GM20431 (cell line): ENCODE results near the gene NDUFB8.
"Not testable (repeated sequence)": the region's sequence is repeated elsewhere in the genome, so short reads cannot be mapped to it uniquely, and the experiment has no call there.

Experiments used
- in situ Hi-C: fragments of 300-500 bp; cut with MseI, MboI; formaldehyde crosslinking; loops from one replicate; pipeline ENCODE4 v1.15.0; 2020; ENCODE audit warnings: low sequenced_read_pairs; ENCODE audit not compliant: unreplicated experiment

NDUFB8 gene

GRCh38 chr10:100529475-100530298 lies at the start of gene NDUFB8:
NDUFB8 (minus strand) TSS chr10:100529871; CDS start chr10:100529851, 20 bp downstream.
- in situ Hi-C loops, result no loop called here

- in situ Hi-C loops, result no loop called here
Observed at GRCh38 chr10:100576282-100576635, 46.6 kb upstream of the NDUFB8 start.

DNA sequence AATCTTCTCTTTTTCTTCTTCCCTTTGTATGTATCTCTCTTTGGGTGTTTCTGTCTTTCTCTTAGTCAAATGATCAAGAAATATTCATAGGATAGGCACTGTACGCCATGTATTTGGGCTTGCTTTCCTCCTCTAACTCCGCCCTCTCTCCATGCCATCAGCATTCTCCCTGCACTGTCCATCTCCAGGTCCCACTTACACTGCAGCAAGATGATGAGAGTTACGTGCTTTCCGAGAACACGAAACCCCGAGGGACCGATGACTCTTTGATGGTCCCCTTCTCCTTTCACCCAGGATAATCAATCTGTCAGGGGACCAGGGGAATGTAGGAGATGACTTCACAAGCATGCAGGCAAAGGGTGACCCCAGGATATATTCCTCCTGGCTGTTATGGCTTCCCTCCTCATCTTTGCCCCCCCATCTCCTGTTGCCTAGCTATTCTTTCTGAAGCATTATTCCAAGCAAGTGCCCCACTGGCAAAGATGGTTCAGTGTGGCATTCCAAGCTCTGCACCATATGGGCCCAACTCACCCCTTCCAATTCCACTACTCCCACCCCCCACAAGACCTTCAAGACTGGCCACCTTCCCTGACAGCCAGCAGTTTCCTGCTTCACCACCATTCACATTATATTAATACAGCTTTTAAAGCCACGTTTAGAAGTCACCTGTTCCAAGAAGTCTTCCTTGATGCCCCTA lies 46.1 kb upstream of the NDUFB8 start:
- in situ Hi-C loops, result no loop called here

GRCh38 chr10:100575146-100575545 lies 45.5 kb upstream of the NDUFB8 start:
- in situ Hi-C loops, result not testable (repeated sequence)

DNA sequence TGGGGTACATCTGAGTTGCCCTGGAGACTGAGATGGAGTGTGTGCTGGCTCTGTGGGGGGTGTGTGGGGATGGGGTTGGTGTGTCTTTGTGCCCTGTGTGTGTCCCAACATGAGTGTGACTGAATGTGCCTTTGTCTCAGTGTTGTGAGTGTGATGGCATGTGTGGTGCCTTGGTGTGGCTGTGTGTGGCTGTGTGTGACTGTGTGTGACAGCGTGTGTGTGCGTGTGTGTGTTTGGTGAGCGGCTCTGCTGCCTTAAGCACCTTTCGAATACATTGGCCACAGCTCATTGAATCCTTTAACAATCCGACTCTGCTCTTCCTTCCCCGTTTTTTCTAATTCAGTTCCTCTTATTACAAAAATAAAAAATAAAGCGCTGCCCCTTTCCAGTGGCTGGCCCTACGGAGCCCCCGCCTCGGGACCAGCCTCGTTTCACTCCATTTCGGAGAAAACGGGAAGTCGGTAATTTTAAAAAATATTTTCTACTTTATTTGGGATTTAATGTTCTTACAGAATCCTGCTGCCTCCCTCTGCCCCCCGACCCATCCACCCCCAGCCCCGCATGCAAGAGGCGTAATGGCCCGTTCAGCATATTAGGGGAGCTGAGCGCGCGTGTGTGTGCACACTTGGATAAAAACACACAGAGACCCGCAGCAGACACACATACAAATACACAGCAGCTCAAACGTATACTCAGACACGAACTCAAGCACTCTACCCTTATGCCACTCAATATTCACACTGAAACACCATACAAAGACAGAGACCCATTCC lies 41.6 kb upstream of the NDUFB8 start:
- in situ Hi-C loops, result loop anchor here (25.0 kb wide), 1 partner anchor 166 kb away; the partner anchor contains the start of gene PAX2

DNA sequence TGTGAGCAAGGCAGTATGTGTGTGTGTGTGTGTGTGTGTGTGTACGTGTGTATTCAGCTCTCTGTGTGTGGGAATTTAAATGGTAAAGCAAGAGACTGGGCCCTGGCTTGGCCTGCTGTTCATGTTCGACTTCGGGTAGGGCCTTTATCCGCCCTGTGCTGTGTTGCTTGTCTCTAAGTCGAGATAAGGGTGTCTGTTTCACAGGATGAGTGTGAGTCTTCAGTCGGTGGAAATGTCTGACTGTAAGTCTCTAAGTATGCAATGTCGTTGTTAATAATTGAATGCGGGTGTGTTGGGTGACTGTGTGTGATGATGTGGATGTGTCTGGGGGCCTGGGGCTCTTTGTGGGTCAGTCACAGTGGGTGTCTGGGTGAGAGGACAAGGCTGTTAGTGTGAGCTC lies 40.8 kb upstream of the NDUFB8 start:
- in situ Hi-C loops, result loop anchor here (25.0 kb wide), 1 partner anchor 167 kb away; the partner anchor contains the start of gene PAX2

GRCh38 chr10:100569687-100570481 lies 40.2 kb upstream of the NDUFB8 start:
- in situ Hi-C loops, result loop anchor here (25.0 kb wide), 1 partner anchor 167 kb away; the partner anchor contains the start of gene PAX2

- in situ Hi-C loops, result loop anchor here (25.0 kb wide), 1 partner anchor 168 kb away; the partner anchor contains the start of gene PAX2
Observed at GRCh38 chr10:100568912-100569311, 39.2 kb upstream of the NDUFB8 start.

GRCh38 chr10:100567826-100568225 lies 38.2 kb upstream of the NDUFB8 start:
- in situ Hi-C loops, result loop anchor here (25.0 kb wide), 1 partner anchor 169 kb away; the partner anchor contains the start of gene PAX2

GRCh38 chr10:100567249-100567648 lies 37.6 kb upstream of the NDUFB8 start:
- in situ Hi-C loops, result loop anchor here (25.0 kb wide), 1 partner anchor 170 kb away; the partner anchor contains the start of gene PAX2

GRCh38 chr10:100566561-100566960 lies 36.9 kb upstream of the NDUFB8 start:
- in situ Hi-C loops, result loop anchor here (25.0 kb wide), 1 partner anchor 171 kb away; the partner anchor contains the start of gene PAX2

- in situ Hi-C loops, result loop anchor here (25.0 kb wide), 1 partner anchor 172 kb away; the partner anchor contains the start of gene PAX2
Observed at GRCh38 chr10:100565206-100565985, 35.7 kb upstream of the NDUFB8 start.

GRCh38 chr10:100562008-100562672 lies 32.5 kb upstream of the NDUFB8 start:
- in situ Hi-C loops, result loop anchor here (25.0 kb wide), 1 partner anchor 175 kb away; the partner anchor contains the start of gene PAX2

GRCh38 chr10:100561005-100561404 lies 31.3 kb upstream of the NDUFB8 start:
- in situ Hi-C loops, result loop anchor here (25.0 kb wide), 1 partner anchor 176 kb away; the partner anchor contains the start of gene PAX2

- in situ Hi-C loops, result loop anchor here (25.0 kb wide), 1 partner anchor 177 kb away; the partner anchor contains the start of gene PAX2
Observed at GRCh38 chr10:100560248-100560647, 30.6 kb upstream of the NDUFB8 start.

DNA sequence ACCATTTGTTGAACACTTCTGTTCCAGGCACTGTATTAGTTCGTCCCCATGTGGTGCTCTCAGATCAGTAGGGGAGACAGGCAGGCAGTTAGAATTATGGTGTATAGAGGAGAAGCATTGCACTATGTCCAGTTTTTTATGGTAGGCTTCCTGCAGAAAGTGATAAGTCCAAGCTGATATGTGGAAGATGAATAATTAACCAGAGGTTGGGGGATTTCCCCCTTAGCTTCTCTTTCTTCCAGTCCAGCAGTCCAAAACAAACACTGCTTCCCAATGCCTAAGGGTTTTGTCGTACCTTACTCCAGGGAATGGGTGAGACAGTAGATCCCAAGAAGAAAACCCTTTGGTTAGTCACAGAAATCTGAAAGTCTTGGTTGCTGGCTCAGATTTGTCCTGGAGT lies 25.2 kb upstream of the NDUFB8 start:
- in situ Hi-C loops, result loop anchor here (25.0 kb wide), 1 partner anchor 182 kb away; the partner anchor contains the start of gene PAX2

DNA sequence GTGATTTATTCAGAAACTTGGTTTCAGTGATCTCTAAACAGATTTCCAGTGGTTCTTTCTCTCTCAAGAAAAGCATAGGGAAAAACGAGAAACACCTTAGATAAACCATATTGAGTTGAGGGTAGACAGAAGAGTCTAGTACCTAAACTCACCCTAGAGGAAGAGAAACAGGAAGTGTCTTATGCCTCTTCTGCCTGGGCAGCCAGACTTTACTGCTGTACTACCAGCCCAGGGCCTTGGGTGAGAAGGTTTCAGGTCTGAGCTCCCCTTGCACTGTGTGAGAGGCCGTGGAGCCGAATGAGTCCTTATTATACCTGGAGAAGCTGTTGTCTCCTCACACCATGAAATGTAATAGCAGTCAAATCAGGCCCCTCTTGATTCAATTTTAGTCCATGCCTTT lies 24.3 kb upstream of the NDUFB8 start:
- in situ Hi-C loops, result loop anchor here (25.0 kb wide), 1 partner anchor 183 kb away; the partner anchor contains the start of gene PAX2
